HL-60 (cell line): Measurements from ENCODE around the gene CAMKMT.

Experiments used
- CTCF ChIP-seq: IDR thresholded peaks from one replicate; pipeline ENCODE4 v1.5.1; 2011; ENCODE audit warnings: low read length, control low read depth, inconsistent platforms; ENCODE audit not compliant: insufficient read depth
- GABPA ChIP-seq: IDR thresholded peaks from 2 replicates; pipeline ENCODE4 v1.6.1; 2012; ENCODE audit warnings: low read depth

- no peak for TF ChIP-seq CTCF
- TF ChIP-seq GABPA = no peak
Measured at GRCh38 chr2:44614940-44615339, 253.2 kb downstream of the CAMKMT start.
